HG02884 (cell line): ENCODE data around the gene SPDYE4.

Source experiments
- ATAC-seq: cut with Tn5 transposase; IDR thresholded peaks from one replicate; pipeline ENCODE4 v1.9.1; 2021; ENCODE audit warnings: mild to moderate bottlenecking, moderate library complexity; ENCODE audit not compliant: unreplicated experiment

The SPDYE4 gene

GRCh38 chr17:8713878-8714277 lies 44.5 kb downstream of the SPDYE4 start:
- no peak for ATAC-seq

GRCh38 chr17:8713315-8713714 lies 45.0 kb downstream of the SPDYE4 start:
- no peak for ATAC-seq

GRCh38 chr17:8712698-8713097 lies 45.6 kb downstream of the SPDYE4 start:
- ATAC-seq: no peak

DNA sequence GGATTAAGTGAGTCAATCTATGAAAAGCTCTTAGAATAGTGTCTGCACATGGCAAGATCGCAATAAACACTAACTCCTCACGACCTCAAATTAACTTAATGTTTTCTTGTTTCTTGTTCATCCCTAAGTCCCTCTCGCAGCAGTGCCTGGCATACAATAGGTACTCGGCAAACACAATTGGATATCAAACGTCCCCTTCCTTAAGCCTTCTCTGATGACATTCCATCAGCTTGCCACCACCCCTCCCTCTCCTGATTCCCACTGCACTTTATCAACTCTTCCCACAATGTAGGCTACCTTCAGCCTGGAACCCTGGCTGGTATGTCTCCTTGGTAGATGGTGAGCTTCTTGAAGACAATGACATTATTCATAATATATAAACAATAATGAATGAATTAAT lies 47.1 kb downstream of the SPDYE4 start:
- no peak for ATAC-seq

DNA sequence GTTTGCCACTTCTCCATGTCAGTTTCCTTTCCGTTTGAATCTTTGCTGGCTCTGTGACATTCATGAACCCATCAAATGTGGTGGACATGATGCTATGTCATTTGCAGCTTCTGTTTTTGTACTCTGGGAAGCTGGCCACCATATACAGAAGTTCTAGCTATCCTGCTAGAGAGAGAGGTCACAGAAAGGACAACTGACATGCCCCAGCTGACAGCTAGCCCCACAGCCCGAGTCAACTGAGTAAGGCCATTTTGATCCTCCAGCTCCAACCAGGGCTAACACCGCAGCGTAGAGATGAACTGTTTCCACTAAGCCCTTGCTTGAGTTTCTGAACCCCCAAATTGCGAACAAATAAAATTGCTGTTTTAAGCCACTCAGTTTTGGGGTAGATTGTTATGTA lies 47.5 kb downstream of the SPDYE4 start:
- no peak for ATAC-seq

GRCh38 chr17:8709006-8709405 lies 49.3 kb downstream of the SPDYE4 start:
- ATAC-seq: no peak

GRCh38 chr17:8708025-8708461 lies 50.3 kb downstream of the SPDYE4 start:
- no peak for ATAC-seq

GRCh38 chr17:8707332-8708024 lies 50.9 kb downstream of the SPDYE4 start:
- no peak for ATAC-seq

DNA sequence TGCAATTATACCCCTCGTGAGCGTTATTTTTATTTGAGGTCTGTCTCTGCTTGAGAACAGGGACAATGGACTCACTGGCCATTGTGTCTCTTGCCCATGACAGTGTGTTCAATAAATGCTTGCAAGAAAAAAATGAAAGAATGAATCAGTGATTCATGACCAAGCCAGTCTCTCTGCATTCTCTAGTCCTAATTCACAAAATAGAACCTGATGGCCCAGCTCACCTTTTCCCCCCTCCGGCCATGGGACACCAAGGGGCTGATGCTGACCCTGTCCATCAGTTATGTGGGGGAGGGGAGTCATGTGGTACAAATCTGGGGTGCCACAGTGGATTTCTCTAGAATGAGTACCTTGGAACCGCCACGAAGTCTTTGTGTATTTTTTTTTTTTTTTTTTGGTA lies 51.9 kb downstream of the SPDYE4 start:
- no peak for ATAC-seq

DNA sequence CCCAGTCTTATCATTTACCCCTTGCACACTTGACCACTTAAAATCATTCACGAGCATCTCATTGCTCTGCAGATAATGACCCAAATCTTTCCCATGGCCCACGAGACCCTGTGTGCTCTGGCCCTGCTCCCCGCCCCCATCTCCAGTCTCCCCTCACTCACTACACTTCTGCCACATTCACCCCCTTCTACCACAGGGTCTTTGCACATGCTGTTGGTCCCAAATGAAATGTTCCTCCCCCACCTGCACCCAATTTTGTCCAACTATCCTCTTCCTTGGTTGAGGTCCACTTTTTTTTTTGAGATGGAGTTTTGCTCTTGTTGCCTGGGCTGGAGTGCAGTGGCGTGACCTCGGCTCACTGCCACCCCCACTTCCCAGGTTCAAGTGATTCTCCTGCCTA lies 52.9 kb downstream of the SPDYE4 start:
- no peak for ATAC-seq

DNA sequence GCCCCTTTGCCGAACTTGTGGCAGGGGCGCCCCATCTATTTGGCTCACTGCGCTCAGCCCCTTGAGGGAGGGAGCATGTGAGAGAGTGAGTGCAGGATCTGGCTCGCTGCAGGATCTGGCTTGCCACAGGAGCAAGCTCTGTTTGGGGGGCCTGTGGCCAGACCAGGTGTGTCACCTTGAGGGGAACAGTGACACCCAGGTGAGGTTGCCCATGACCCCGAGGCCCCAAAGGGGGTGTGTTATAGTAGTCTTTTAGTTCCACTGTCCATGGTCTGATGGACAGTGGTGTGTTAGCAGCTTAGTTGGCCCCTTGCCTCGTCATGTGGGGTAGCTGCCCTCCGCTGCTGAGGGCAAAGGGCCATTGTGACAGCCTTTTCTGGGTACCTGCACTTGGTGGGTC lies 55.3 kb downstream of the SPDYE4 start:
- no peak for ATAC-seq

DNA sequence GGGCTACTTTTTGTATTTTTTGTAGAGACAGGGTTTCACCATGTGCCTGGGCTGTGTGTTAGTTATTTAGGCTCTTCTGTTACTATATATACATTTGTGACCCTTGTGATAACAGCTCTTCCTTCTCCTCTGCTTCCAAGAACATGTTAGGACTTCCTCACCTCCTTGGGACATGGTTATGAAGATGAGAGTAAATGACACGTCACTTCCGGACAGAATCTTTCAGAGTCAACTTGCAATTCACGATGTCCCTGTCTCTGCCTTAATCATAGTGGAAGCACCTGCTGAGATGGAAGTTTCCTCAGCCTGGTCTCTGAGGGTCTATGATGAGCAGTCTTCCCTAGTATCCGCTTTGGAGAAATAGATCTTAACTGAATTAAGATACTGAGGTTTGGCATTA lies 56.6 kb downstream of the SPDYE4 start:
- no peak for ATAC-seq

- ATAC-seq: no peak
These were observed 57.1 kb downstream of the SPDYE4 start for GRCh38 chr17:8701221-8701620.
